Lung (tissue), 12 donors: ENCODE data around the gene AJM1. TPM values are rescaled to one million over a fixed set of nuclear protein-coding genes. Genes with fewer than 3 reads are reported as not detected.
"Not testable (repeated sequence)": the region's sequence is repeated elsewhere in the genome, so short reads cannot be mapped to it uniquely, and the experiment has no call there.

ENCODE experiments used
- ATAC-seq: fragments of 200-7000 bp; cut with Tn5 transposase; one replicate; pipeline ENCODE4 v1.9.1; 2020; ENCODE audit warnings: moderate number of reproducible peaks; ENCODE audit not compliant: insufficient read depth, low FRiP score
- DNase-seq, 3 donors: peaks; one replicate each; pipeline ENCODE4 v3.0.0-alpha.2; 2013 to 2017
- H3K27ac ChIP-seq, 2 donors: one replicate each; pipeline ENCODE4 v1.5.1; 2013; ENCODE audit warnings: mild to moderate bottlenecking in 2 of 2, moderate library complexity in 2 of 2, control low read depth in 1 of 2, inconsistent platforms in 1 of 2, low read depth in 1 of 2, low read length in 1 of 2
- H3K27me3 ChIP-seq, 3 donors: one replicate each; pipeline ENCODE4 v1.5.1; 2013; ENCODE audit warnings: low read length in 2 of 3; ENCODE audit not compliant: control insufficient read depth in 3 of 3, insufficient read depth in 3 of 3
- H3K36me3 ChIP-seq, 4 donors: one replicate each; pipeline ENCODE4 v1.5.1; 2013; ENCODE audit warnings: low read length in 4 of 4, mild to moderate bottlenecking in 1 of 4, moderate library complexity in 1 of 4; ENCODE audit not compliant: control insufficient read depth in 4 of 4, insufficient read depth in 4 of 4
- H3K4me1 ChIP-seq, 5 donors: one replicate each; pipeline ENCODE4 v1.5.1; 2013; ENCODE audit warnings: low read length in 5 of 5, mild to moderate bottlenecking in 2 of 5, moderate library complexity in 1 of 5; ENCODE audit not compliant: control insufficient read depth in 5 of 5, insufficient read depth in 5 of 5
- H3K4me3 ChIP-seq: one replicate; pipeline ENCODE4 v1.5.1; 2013; ENCODE audit warnings: mild to moderate bottlenecking, control low read depth, moderate library complexity
- H3K9ac ChIP-seq, 2 donors: one replicate each; pipeline ENCODE4 v1.5.1; 2013; ENCODE audit warnings: low read length in 2 of 2, control low read depth in 1 of 2; ENCODE audit not compliant: insufficient read depth in 1 of 2
- H3K9me3 ChIP-seq, 4 donors: one replicate each; pipeline ENCODE4 v1.5.1; 2013; ENCODE audit warnings: low read length in 3 of 4, mild to moderate bottlenecking in 1 of 4, moderate library complexity in 1 of 4; ENCODE audit not compliant: control insufficient read depth in 4 of 4, insufficient read depth in 3 of 4
- CTCF ChIP-seq: IDR thresholded peaks from 2 replicates; pipeline ENCODE4 v1.5.1; 2012; ENCODE audit warnings: mild to moderate bottlenecking; ENCODE audit errors: control extremely low read depth, extremely low read depth
- WGBS, 2 donors: extraction: QIAGEN DNeasy Blood & Tissue Kit; methylation state at CpG; one replicate each; pipeline ENCODE4 v1.1.7; 2013; 5-methylcytosine and 5-hydroxymethylcytosine counted together
- polyA plus RNA-seq, 2 donors: library from polyadenylated mRNA; stranded (reverse); fragments of 200-250 nt; gene quantifications; one replicate each; pipeline ENCODE4 v1.2.1, GENCODE V29; 2013
- total RNA-seq, 2 donors: library from RNA; depleted of rRNA in 1 of 2; stranded (reverse); fragments of >200 nt in 1 of 2; gene quantifications; one replicate each; pipeline ENCODE4 v1.2.1, GENCODE V29; 2014 to 2021
- donor health status: control.
- donor health status: control.
- donor health status: Bipolar disorder and iron deficiency.
- donor health status: healthy.
- donor health status: DM: yes; HTN: yes; CAD: no.

AJM1 gene
- total and polyA plus RNA-seq, 4 donors, result 1.1 to 4.3 (median 1.5) TPM

GRCh38 chr9:136799079-136799853 lies 43.0 kb upstream of the AJM1 start:
- Histone ChIP-seq H3K4me1 (peaks cover 0 to 30% (median 10%) of the 10 kb centered on the region in 5 donors), H3K27me3 (peaks cover 0 to 21% (median 5%) of the 10 kb centered on the region in 3 donors), H3K9ac (no peak overlapping the region), H3K36me3 (no peaks in the 10 kb centered on the region), H3K27ac (peak overlapping the region in 1 of 2 donors; percentile 6), H3K9me3 (no peaks in the 10 kb centered on the region), H3K4me3 (no peak overlapping the region)
- WGBS, 2 donors, result 20 to 24% methylated on average over 35 of the region's 35 CpGs
- no peak for ATAC-seq
- no peak for TF ChIP-seq CTCF
- peak; percentile 27 to 57 (median 42) for DNase-seq

GRCh38 chr9:136799854-136800657 lies 42.2 kb upstream of the AJM1 start:
- Histone ChIP-seq H3K4me3 (no peak overlapping the region), H3K27ac (no peak overlapping the region), H3K4me1 (peaks cover 0 to 30% (median 10%) of the 10 kb centered on the region in 5 donors), H3K27me3 (peaks cover 0 to 21% (median 5%) of the 10 kb centered on the region in 3 donors), H3K9me3 (no peaks in the 10 kb centered on the region), H3K36me3 (peaks cover 0 to 2% (median 0%) of the 10 kb centered on the region in 4 donors), H3K9ac (no peak overlapping the region)
- no peak for TF ChIP-seq CTCF
- ATAC-seq, result peak; percentile 84
- 1% methylated on average over 44 to 63 of the region's 63 CpGs for WGBS, 2 donors
- peak; percentile 76 to 88 (median 84) for DNase-seq

- Histone ChIP-seq H3K36me3 (peaks cover 0 to 3% (median 0%) of the 10 kb centered on the region in 4 donors), H3K4me3 (no peak overlapping the region), H3K27ac (no peak overlapping the region), H3K27me3 (peaks cover 0 to 21% (median 5%) of the 10 kb centered on the region in 3 donors), H3K4me1 (peaks cover 0 to 26% (median 9%) of the 10 kb centered on the region in 5 donors), H3K9me3 (no peaks in the 10 kb centered on the region), H3K9ac (no peak overlapping the region)
- ATAC-seq, result no peak
- TF ChIP-seq CTCF, result no peak
- DNase-seq, result no peak
- WGBS, 2 donors, result 81 to 86% methylated on average over 6 of the region's 6 CpGs
Measured at GRCh38 chr9:136802321-136802720, 40.0 kb upstream of the AJM1 start.

GRCh38 chr9:136803009-136803550 lies 39.2 kb upstream of the AJM1 start:
- H3K27me3 ChIP-seq, result peaks cover 0 to 21% (median 5%) of the 10 kb centered on the region in 3 donors
- not testable (repeated sequence) for H3K9me3 ChIP-seq, H3K4me3 ChIP-seq, ATAC-seq, H3K9ac ChIP-seq, H3K27ac ChIP-seq, DNase-seq, H3K36me3 ChIP-seq
- peaks cover 0 to 26% (median 9%) of the 10 kb centered on the region in 5 donors for H3K4me1 ChIP-seq
- WGBS, 2 donors, result 91 to 98% methylated on average over 7 to 8 of the region's 9 CpGs
